ENCODE results near the gene MRPL18.
"Not testable (repeated sequence)": the region's sequence is repeated elsewhere in the genome, so short reads cannot be mapped to it uniquely, and the experiment has no call there.

MRPL18 gene

DNA sequence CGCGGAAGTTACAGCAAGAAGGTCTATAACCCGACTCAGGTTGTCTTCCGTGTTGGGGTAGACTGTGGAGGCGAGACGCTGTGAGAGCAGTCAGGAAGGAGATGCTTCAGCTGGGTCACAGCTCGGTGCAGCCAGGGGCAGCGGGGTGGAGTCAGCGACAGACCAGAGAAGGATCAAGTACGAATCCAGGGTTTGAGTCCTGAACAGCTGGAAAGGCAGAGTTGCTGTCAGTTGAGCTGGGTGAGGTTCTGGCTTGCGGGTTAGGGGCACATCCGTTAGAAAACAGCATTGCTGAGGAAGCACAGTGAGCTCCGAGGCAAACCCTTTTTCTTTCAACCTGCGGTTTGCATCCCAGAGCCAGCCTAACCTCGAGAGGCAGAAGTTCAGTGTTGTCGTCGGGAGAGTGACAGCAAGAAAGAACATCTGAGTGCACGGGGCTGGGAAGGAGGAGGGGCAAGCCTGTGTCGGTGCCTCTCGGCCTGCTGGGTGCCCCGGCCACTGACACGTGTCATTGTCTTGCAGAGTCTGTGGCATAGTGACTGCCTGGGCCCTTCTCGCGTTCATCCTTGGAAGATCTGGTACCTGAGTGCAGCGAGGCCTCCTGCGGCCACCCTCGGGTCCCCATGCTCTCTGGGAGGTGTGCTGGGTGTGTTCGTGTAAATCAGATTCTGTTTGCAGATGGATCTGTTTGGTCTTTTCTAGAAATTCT, 29.8 kb downstream of the MRPL18 start:
- Histone ChIP-seq H3K9me3 (ENCODE audit: control insufficient read depth, low read length) (no peaks in the 10 kb centered on the region), H3K9ac (ENCODE audit: low read length) (no peak overlapping the region), H3K4me3 (ENCODE audit: low read length) (no peak overlapping the region), H3K27me3 (replicated peaks; ENCODE audit: control insufficient read depth, insufficient read depth, low read length) (peaks cover 50% of the 10 kb centered on the region), H3K36me3 (ENCODE audit: control insufficient read depth, insufficient read depth, low read length, severe bottlenecking) (no peaks in the 10 kb centered on the region), H3K4me1 (ENCODE audit: control insufficient read depth, insufficient read depth, low read length) (no peaks in the 10 kb centered on the region)
- DNase-seq (ENCODE audit: low read depth): no peak

DNA sequence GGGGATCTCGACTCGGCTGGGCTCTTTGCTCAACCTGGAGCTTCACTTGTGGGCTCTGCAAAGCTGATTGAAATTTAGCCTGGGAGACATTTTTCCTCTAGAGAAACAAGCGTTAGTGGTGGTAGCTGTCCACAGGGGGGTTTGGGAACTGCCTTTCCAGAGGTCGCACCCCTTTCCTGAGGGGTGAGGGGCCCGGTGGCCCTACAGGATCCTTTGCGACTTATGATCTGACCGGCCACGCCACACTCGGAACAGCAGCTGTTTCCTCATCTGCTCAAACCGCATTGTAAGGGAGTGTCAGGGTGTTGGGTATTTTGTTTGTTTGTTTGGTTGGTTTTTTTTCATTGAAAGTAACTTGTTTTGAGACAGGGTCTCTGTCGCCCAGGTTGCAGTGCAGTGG, 30.9 kb downstream of the MRPL18 start:
- no peak for DNase-seq (ENCODE audit: low read depth)

DNA sequence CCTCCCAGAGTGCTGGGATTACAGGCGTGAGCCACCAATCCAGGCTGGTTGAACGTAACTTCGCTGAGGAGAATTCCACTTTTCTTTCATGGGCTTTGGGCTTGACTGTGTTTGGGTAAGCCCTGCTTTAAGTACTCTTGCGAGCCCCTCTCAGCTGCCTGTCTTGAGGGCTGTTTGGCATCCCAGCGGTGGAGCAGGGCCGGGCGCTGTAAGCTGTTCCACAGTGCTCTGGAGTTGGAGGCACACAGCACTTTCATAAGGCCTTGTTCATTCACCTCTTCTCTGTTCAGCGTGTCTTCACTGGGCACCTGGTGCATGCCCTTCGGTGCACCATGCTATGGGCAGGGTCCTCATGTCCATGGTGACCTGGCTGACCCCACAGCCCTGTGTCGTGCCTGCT, 31.5 kb downstream of the MRPL18 start:
- peaks cover 50% of the 10 kb centered on the region for H3K27me3 ChIP-seq (replicated peaks; ENCODE audit: control insufficient read depth, insufficient read depth, low read length)
- no peak overlapping the region for H3K9ac ChIP-seq (ENCODE audit: low read length)
- H3K36me3 ChIP-seq (ENCODE audit: control insufficient read depth, insufficient read depth, low read length, severe bottlenecking): no peaks in the 10 kb centered on the region
- H3K4me1 ChIP-seq (ENCODE audit: control insufficient read depth, insufficient read depth, low read length): no peaks in the 10 kb centered on the region
- no peaks in the 10 kb centered on the region for H3K9me3 ChIP-seq (ENCODE audit: control insufficient read depth, low read length)
- H3K4me3 ChIP-seq (ENCODE audit: low read length): no peak overlapping the region
- DNase-seq (ENCODE audit: low read depth): no peak

More for the DNA sequence above, 30.9 kb downstream of the MRPL18 start:
- no peak overlapping the region for H3K9ac ChIP-seq (ENCODE audit: low read length)
- no peaks in the 10 kb centered on the region for H3K4me1 ChIP-seq (ENCODE audit: control insufficient read depth, insufficient read depth, low read length)
- no peak overlapping the region for H3K4me3 ChIP-seq (ENCODE audit: low read length)
- H3K9me3 ChIP-seq (ENCODE audit: control insufficient read depth, low read length): no peaks in the 10 kb centered on the region
- H3K27me3 ChIP-seq (replicated peaks; ENCODE audit: control insufficient read depth, insufficient read depth, low read length): peaks cover 50% of the 10 kb centered on the region
- no peaks in the 10 kb centered on the region for H3K36me3 ChIP-seq (ENCODE audit: control insufficient read depth, insufficient read depth, low read length, severe bottlenecking)

DNA sequence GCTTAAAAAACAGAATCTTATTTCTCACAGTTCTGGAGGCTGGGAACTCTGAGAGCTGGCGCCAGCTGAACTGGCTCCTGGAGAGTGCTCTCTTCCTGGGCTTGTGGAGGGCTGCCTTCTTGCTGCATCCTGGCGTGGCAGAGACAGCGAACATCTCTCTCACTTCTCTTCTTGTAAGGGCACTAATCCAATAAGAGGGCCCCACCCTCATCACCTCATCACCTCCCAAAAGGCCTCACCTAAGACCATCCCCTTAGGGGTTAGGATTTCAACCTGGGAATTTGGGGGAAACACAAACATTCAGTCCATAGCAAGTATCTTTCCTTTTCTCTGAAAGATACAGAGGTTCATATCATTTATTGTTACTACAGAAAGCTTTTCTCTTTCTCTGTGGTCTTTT, 33.7 kb downstream of the MRPL18 start:
- no peaks in the 10 kb centered on the region for H3K36me3 ChIP-seq (ENCODE audit: control insufficient read depth, insufficient read depth, low read length, severe bottlenecking)
- no peak for DNase-seq (ENCODE audit: low read depth)
- no peaks in the 10 kb centered on the region for H3K4me1 ChIP-seq (ENCODE audit: control insufficient read depth, insufficient read depth, low read length)
- H3K27me3 ChIP-seq (replicated peaks; ENCODE audit: control insufficient read depth, insufficient read depth, low read length): peaks cover 30% of the 10 kb centered on the region
- no peaks in the 10 kb centered on the region for H3K9me3 ChIP-seq (ENCODE audit: control insufficient read depth, low read length)
- no peak overlapping the region for H3K4me3 ChIP-seq (ENCODE audit: low read length)
- H3K9ac ChIP-seq (ENCODE audit: low read length): no peak overlapping the region

DNA sequence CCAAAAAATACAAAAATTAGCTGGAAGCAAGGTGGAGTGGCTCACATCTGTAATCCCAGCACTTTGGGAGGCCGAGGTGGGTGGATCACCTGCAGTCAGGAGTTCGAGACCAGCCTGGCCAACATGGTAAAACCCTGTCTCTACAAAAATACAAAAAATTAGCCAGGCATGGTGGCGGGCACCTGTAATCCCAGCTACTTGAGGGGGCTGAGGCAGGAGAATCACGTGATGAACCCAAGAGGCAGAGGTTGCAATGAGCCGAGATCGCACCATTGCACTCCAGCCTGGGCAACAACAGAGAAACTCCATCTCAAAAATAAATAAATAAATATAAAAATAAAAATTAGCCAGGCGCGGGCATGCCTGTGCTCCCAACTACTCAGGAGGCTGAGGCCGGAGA, 34.4 kb downstream of the MRPL18 start:
- H3K9me3 ChIP-seq (ENCODE audit: control insufficient read depth, low read length); H3K4me1 ChIP-seq (ENCODE audit: control insufficient read depth, insufficient read depth, low read length); H3K36me3 ChIP-seq (ENCODE audit: control insufficient read depth, insufficient read depth, low read length, severe bottlenecking); DNase-seq (ENCODE audit: low read depth); H3K9ac ChIP-seq (ENCODE audit: low read length); H3K4me3 ChIP-seq (ENCODE audit: low read length): not testable (repeated sequence)
- H3K27me3 ChIP-seq (replicated peaks; ENCODE audit: control insufficient read depth, insufficient read depth, low read length): peaks cover 25% of the 10 kb centered on the region

DNA sequence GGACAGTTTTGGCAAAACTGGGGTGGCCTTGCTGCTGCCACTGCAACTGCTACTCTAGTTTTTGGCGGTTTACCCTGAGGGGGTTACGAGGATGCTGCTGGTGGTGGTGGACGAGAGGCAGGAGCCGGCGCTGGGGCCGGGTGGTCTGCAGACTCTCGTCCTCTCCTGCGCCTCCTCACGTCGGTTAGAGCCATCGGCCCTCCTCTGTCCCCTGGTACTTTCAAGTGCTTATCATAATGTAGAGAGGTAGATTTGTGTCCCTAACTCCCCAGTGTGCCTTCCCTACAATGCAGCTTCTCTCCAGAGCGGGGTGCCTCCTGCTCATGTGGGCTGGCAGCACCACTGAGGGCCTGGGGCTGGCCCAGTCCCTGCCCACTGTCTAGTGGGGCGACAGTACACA, 35.7 kb downstream of the MRPL18 start:
- no peak overlapping the region for H3K9ac ChIP-seq (ENCODE audit: low read length)
- peaks cover 20% of the 10 kb centered on the region for H3K27me3 ChIP-seq (replicated peaks; ENCODE audit: control insufficient read depth, insufficient read depth, low read length)
- no peaks in the 10 kb centered on the region for H3K36me3 ChIP-seq (ENCODE audit: control insufficient read depth, insufficient read depth, low read length, severe bottlenecking)
- H3K9me3 ChIP-seq (ENCODE audit: control insufficient read depth, low read length): no peaks in the 10 kb centered on the region
- no peaks in the 10 kb centered on the region for H3K4me1 ChIP-seq (ENCODE audit: control insufficient read depth, insufficient read depth, low read length)
- DNase-seq (ENCODE audit: low read depth): no peak
- no peak overlapping the region for H3K4me3 ChIP-seq (ENCODE audit: low read length)

DNA sequence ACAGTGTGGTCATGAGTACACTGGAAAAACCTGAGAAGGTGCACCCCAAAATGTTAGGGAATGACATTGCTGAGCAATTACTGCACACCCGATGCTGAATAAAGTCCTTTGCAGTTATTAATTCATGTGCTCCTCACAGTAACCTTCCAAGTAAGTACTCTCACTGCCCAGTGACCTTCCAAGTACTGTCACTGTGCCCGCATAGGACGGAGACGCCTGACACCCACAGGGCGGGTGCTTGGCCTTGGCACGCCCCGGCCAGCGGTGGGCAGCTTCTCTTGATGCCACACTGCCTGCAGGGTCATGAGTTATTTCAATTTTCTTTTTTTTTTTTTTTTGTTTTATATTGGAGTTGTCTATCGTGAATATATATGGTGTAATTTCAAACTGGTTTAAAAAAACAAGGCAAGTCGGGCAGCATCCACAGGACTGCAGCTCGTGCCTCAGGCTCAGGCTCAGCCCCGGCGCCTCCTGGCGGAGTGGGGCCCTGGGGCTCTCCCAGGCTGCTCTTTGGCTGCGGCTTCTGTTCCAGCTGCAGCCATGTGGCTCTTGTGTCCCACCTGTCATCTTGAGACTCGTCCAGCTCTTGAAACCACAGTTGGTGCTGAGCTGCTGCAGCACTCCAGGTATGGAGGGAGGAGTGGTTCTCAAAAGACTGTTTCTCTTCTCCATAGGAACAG, 36.8 kb downstream of the MRPL18 start:
- no peak overlapping the region for H3K4me3 ChIP-seq (ENCODE audit: low read length)
- H3K27me3 ChIP-seq (replicated peaks; ENCODE audit: control insufficient read depth, insufficient read depth, low read length): peaks cover 18% of the 10 kb centered on the region
- DNase-seq (ENCODE audit: low read depth): no peak

DNA sequence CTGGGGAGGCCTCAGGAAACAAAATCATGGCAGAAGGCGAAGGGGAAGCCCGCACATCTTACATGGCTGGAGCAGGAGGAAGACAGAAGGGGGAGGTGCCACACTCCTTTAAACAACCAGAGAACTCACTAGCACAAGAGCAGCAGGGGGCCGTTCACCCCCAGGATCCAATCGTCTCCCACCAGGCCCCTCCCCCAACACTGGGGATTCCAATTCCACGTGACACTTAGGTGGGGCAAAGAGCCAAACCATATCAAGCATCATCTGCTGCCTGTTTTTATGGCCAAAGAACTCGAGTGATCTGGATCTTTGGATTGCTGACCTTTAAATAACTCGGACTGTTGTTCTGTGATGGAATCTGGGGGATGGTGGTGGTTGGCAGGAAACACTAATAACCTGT, 37.8 kb downstream of the MRPL18 start:
- H3K4me1 ChIP-seq (ENCODE audit: control insufficient read depth, insufficient read depth, low read length): peaks cover 2% of the 10 kb centered on the region
- H3K9me3 ChIP-seq (ENCODE audit: control insufficient read depth, low read length): no peaks in the 10 kb centered on the region
- H3K36me3 ChIP-seq (ENCODE audit: control insufficient read depth, insufficient read depth, low read length, severe bottlenecking): no peaks in the 10 kb centered on the region
- H3K27me3 ChIP-seq (replicated peaks; ENCODE audit: control insufficient read depth, insufficient read depth, low read length): peaks cover 10% of the 10 kb centered on the region
- no peak overlapping the region for H3K4me3 ChIP-seq (ENCODE audit: low read length)
- DNase-seq (ENCODE audit: low read depth): no peak
- no peak overlapping the region for H3K9ac ChIP-seq (ENCODE audit: low read length)

More for the DNA sequence above, 36.8 kb downstream of the MRPL18 start:
- Histone ChIP-seq H3K36me3 (ENCODE audit: control insufficient read depth, insufficient read depth, low read length, severe bottlenecking) (no peaks in the 10 kb centered on the region), H3K9ac (ENCODE audit: low read length) (no peak overlapping the region), H3K4me1 (ENCODE audit: control insufficient read depth, insufficient read depth, low read length) (no peaks in the 10 kb centered on the region), H3K9me3 (ENCODE audit: control insufficient read depth, low read length) (no peaks in the 10 kb centered on the region)

DNA sequence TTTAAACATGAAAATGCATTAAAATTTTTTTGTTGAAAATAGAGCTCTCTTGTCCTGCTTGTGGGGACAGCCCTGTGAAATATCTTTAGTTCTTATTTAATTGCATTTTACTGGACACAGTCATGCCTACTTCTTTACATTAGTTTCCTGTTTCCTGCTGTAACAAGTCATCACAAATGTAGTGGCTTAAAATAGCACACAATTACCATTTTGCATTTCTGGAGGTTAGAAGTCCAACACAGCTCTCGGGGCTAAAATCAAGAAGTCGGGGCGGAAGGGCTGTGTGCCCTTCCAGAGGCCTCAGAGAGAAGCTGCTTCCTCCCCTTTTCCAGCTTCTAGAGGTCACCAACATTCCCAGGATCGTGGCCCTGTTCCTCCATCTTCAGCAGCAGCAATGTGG, 39.3 kb downstream of the MRPL18 start:
- Histone ChIP-seq H3K27me3 (replicated peaks; ENCODE audit: control insufficient read depth, insufficient read depth, low read length) (peaks cover 4% of the 10 kb centered on the region), H3K4me3 (ENCODE audit: low read length) (no peak overlapping the region), H3K4me1 (ENCODE audit: control insufficient read depth, insufficient read depth, low read length) (peaks cover 10% of the 10 kb centered on the region), H3K9me3 (ENCODE audit: control insufficient read depth, low read length) (no peaks in the 10 kb centered on the region), H3K36me3 (ENCODE audit: control insufficient read depth, insufficient read depth, low read length, severe bottlenecking) (no peaks in the 10 kb centered on the region), H3K9ac (ENCODE audit: low read length) (no peak overlapping the region)
- no peak for DNase-seq (ENCODE audit: low read depth)

DNA sequence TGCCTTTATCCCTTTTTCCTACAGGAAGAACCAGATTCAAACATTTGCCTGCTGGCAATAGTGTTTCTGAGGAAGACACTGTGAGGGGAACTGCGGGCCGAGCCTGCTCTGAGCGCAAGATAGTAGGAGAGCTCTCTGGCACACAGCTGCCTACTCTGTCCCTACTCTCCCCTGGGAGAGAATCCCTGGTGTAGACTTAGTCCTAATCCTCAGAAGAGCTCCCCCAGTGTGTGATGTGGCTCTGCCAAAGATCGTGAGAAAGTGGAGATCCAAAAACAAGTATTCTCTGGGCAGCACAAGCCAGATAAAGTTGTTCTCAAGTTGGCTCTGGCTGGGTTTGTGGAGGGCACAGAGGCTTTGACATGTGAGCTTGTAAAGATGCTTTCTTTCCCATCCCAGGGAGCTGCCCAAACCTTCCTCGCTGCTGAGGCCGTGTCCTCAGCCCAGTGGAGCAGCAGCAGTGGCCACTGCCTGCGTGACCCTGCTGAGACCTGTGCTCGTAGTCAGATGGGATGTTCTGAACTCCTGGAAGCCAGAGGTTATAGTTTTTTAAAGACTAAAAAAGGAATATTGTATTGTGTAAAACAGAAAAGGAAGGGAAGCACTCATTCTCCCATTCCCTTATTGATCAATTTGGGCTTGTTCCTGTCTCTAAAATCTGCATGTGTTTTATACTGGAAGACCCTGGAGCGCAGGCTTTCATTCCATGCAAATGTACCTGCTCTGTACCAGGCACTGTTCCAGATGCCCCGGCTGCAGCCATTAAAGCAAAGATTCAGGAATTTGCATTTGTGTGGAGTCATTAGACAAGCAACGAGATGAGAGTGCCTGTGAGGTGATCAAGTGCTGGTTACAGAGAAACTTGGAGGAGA, 40.5 kb downstream of the MRPL18 start:
- no peak for DNase-seq (ENCODE audit: low read depth)
- peaks cover 16% of the 10 kb centered on the region for H3K4me1 ChIP-seq (ENCODE audit: control insufficient read depth, insufficient read depth, low read length)
- H3K36me3 ChIP-seq (ENCODE audit: control insufficient read depth, insufficient read depth, low read length, severe bottlenecking): no peaks in the 10 kb centered on the region
- peaks cover 4% of the 10 kb centered on the region for H3K27me3 ChIP-seq (replicated peaks; ENCODE audit: control insufficient read depth, insufficient read depth, low read length)
- no peaks in the 10 kb centered on the region for H3K9me3 ChIP-seq (ENCODE audit: control insufficient read depth, low read length)
- no peak overlapping the region for H3K9ac ChIP-seq (ENCODE audit: low read length)
- no peak overlapping the region for H3K4me3 ChIP-seq (ENCODE audit: low read length)

DNA sequence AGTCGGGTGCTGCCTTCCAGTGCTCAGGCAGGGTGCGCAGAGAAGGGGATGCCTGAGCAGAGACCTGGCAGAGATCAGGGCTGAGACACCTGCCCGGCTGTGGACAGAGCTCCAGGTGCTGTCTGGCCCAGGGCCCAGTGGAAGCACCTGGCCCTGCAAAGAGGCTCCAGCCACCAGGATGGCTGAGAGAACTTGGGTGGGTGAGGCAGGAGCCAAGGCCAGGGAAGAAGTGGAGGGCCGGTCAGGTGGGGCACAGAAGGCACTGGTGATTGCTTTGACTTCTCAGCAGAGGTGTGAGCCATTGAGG, 41.1 kb downstream of the MRPL18 start:
- Histone ChIP-seq H3K36me3 (ENCODE audit: control insufficient read depth, insufficient read depth, low read length, severe bottlenecking) (no peaks in the 10 kb centered on the region), H3K4me3 (ENCODE audit: low read length) (no peak overlapping the region), H3K27me3 (replicated peaks; ENCODE audit: control insufficient read depth, insufficient read depth, low read length) (peaks cover 4% of the 10 kb centered on the region), H3K4me1 (ENCODE audit: control insufficient read depth, insufficient read depth, low read length) (peaks cover 17% of the 10 kb centered on the region), H3K9ac (ENCODE audit: low read length) (no peak overlapping the region), H3K9me3 (ENCODE audit: control insufficient read depth, low read length) (no peaks in the 10 kb centered on the region)
- no peak for DNase-seq (ENCODE audit: low read depth)

Data from adipocyte (in vitro differentiated cells).